ENCODE data around the gene ZNF385D. TPM values are rescaled to one million over a fixed set of nuclear protein-coding genes. Genes with fewer than 3 reads are reported as not detected.

ZNF385D gene
- total and polyA plus RNA-seq, 2 of the 13 experiments (the other 11 are each of a cell fraction or from before 2014, with no cell fraction given): not detected

- TF ChIP-seq ZNF772 (CRISPR knock-in tag; IDR thresholded peaks at IDR 0.05) (no peak), NR1H2 (CRISPR knock-in tag; IDR thresholded peaks at IDR 0.05; ENCODE audit: borderline replicate concordance, low read depth) (no peak), MAFF (IDR thresholded peaks at IDR 0.05; ENCODE audit: low read depth, low read length) (peak; percentile 95), CREB1 (IDR thresholded peaks at IDR 0.05) (no peak), CREB1 (CRISPR knock-in tag; IDR thresholded peaks at IDR 0.05) (no peak), MAFG (CRISPR knock-in tag; IDR thresholded peaks at IDR 0.05) (peak; percentile 60; the same call in 1 of the 2 replicates), HNF1B (CRISPR knock-in tag; IDR thresholded peaks at IDR 0.05) (no peak), POLR2AphosphoS5 (IDR thresholded peaks at IDR 0.05; ENCODE audit: low read depth, low read length) (no peak), KLF11 (CRISPR knock-in tag; IDR thresholded peaks at IDR 0.05) (no peak), PHF5A (CRISPR knock-in tag; IDR thresholded peaks at IDR 0.05; ENCODE audit: low read depth, unreplicated experiment) (no peak), TSC22D2 (CRISPR knock-in tag; IDR thresholded peaks at IDR 0.05; ENCODE audit: borderline replicate concordance) (no peak), HNRNPH1 (optimal IDR thresholded peaks at IDR 0.05; ENCODE audit: low read depth, low read length) (no peak), ZNF879 (CRISPR knock-in tag; IDR thresholded peaks at IDR 0.05) (no peak), POGZ (CRISPR knock-in tag; IDR thresholded peaks at IDR 0.05) (no peak), ZFP36L1 (CRISPR knock-in tag; IDR thresholded peaks at IDR 0.05) (no peak), MAFK (conservative IDR thresholded peaks at IDR 0.05 in 1 of 2, IDR thresholded peaks at IDR 0.05 in 1 of 2; ENCODE audit: low read length in 2 of 2) (peak; percentile 95 to 96), TRIM22 (IDR thresholded peaks at IDR 0.05) (no peak), NFE2L2 (IDR thresholded peaks at IDR 0.05; ENCODE audit: low read length) (peak; percentile 57; the same call in 1 of the 2 replicates), ZNF530 (CRISPR knock-in tag; IDR thresholded peaks at IDR 0.05; ENCODE audit: low read depth) (no peak), ZNF550 (CRISPR knock-in tag; IDR thresholded peaks at IDR 0.05; ENCODE audit: borderline replicate concordance) (no peak), KLF15 (CRISPR knock-in tag; IDR thresholded peaks at IDR 0.05; ENCODE audit: borderline replicate concordance) (no peak)
- TF ChIP-seq, protein P1, sequence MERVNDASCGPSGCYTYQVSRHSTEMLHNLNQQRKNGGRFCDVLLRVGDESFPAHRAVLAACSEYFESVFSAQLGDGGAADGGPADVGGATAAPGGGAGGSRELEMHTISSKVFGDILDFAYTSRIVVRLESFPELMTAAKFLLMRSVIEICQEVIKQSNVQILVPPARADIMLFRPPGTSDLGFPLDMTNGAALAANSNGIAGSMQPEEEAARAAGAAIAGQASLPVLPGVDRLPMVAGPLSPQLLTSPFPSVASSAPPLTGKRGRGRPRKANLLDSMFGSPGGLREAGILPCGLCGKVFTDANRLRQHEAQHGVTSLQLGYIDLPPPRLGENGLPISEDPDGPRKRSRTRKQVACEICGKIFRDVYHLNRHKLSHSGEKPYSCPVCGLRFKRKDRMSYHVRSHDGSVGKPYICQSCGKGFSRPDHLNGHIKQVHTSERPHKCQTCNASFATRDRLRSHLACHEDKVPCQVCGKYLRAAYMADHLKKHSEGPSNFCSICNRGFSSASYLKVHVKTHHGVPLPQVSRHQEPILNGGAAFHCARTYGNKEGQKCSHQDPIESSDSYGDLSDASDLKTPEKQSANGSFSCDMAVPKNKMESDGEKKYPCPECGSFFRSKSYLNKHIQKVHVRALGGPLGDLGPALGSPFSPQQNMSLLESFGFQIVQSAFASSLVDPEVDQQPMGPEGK (CRISPR knock-in tag; IDR thresholded peaks at IDR 0.05): no peak
- TF ChIP-seq, protein P2, sequence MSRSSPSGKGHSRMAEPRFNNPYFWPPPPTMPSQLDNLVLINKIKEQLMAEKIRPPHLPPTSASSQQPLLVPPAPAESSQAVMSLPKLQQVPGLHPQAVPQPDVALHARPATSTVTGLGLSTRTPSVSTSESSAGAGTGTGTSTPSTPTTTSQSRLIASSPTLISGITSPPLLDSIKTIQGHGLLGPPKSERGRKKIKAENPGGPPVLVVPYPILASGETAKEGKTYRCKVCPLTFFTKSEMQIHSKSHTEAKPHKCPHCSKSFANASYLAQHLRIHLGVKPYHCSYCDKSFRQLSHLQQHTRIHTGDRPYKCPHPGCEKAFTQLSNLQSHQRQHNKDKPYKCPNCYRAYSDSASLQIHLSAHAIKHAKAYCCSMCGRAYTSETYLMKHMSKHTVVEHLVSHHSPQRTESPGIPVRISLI (CRISPR knock-in tag; IDR thresholded peaks at IDR 0.05; ENCODE audit: borderline replicate concordance): peak; percentile 73; the same call in 1 of the 2 replicates
- TF ChIP-seq, protein P3, sequence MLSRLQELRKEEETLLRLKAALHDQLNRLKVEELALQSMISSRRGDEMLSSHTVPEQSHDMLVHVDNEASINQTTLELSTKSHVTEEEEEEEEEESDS (CRISPR knock-in tag; IDR thresholded peaks at IDR 0.05; ENCODE audit: borderline replicate concordance): no peak
Observed at GRCh38 chr3:21621181-21621651, 129.8 kb downstream of the ZNF385D start (continued).

Measured in HepG2 (cell line).